CD4-positive, alpha-beta memory T cell (primary cell): ENCODE data around the gene SCFD2. TPM values are rescaled to one million over a fixed set of nuclear protein-coding genes. Genes with fewer than 3 reads are reported as not detected.

Source experiments
- CTCF ChIA-PET: fragments of 350-600 bp; sonication (Branson Sonifier 250); formaldehyde crosslinking; loops from one replicate; lab custom pipeline; 2021; ENCODE audit warnings: inconsistent platforms; ENCODE audit not compliant: partially characterized antibody; lab: Charles Lee
- POLR2A ChIA-PET: fragments of 350-600 bp; sonication (Branson Sonifier 250); formaldehyde crosslinking; loops from one replicate; lab custom pipeline; 2021; ENCODE audit not compliant: partially characterized antibody; lab: Charles Lee
- DNase-seq, 5 donors: peaks; one replicate each; pipeline versions ENCODE4 v3.0.0 to v3.0.0-alpha.2; 2020 to 2022; ENCODE audit warnings: mixed read lengths in 1 of 5
- H3K27ac ChIP-seq: one replicate; pipeline ENCODE4 v1.7.0; 2013; ENCODE audit warnings: low read depth, low read length
- H3K27me3 ChIP-seq: 2 replicates; pipeline ENCODE4 v1.7.0; 2013; ENCODE audit warnings: mild to moderate bottlenecking, low read length, moderate library complexity; ENCODE audit not compliant: insufficient read depth
- H3K36me3 ChIP-seq: 2 replicates; pipeline ENCODE4 v1.7.0; 2013; ENCODE audit warnings: mild to moderate bottlenecking, low read length, moderate library complexity; ENCODE audit not compliant: insufficient read depth
- H3K4me1 ChIP-seq: 2 replicates; pipeline ENCODE4 v1.7.0; 2013; ENCODE audit warnings: mild to moderate bottlenecking, low read length, moderate library complexity; ENCODE audit not compliant: insufficient read depth
- H3K4me3 ChIP-seq, 2 donors: one replicate each; pipeline ENCODE4 v1.7.0; 2013; ENCODE audit warnings: low read length in 2 of 2, mild to moderate bottlenecking in 1 of 2
- H3K9me3 ChIP-seq, 2 donors: one replicate each; pipeline ENCODE4 v1.7.0; 2013; ENCODE audit warnings: low read length in 2 of 2, control low read depth in 1 of 2; ENCODE audit not compliant: control insufficient read depth in 1 of 2
- H3K27ac Mint-ChIP-seq, 7 donors: one replicate each; pipeline ENCODE4 v1.8.0; 2020 to 2021; ENCODE audit warnings: mixed read lengths in 7 of 7, mild to moderate bottlenecking in 6 of 7, inconsistent platforms in 3 of 7, moderate library complexity in 3 of 7
- H3K27me3 Mint-ChIP-seq, 2 donors: one replicate each; pipeline ENCODE4 v1.8.0; 2020 to 2021; ENCODE audit warnings: mixed read lengths in 2 of 2
- H3K36me3 Mint-ChIP-seq, 2 donors: one replicate each; pipeline ENCODE4 v1.8.0; 2020 to 2021; ENCODE audit warnings: mixed read lengths in 2 of 2, inconsistent platforms in 1 of 2, mild to moderate bottlenecking in 1 of 2
- H3K4me1 Mint-ChIP-seq, 4 donors: one replicate each; pipeline ENCODE4 v1.8.0; 2020 to 2021; ENCODE audit warnings: mixed read lengths in 4 of 4, mild to moderate bottlenecking in 1 of 4
- H3K4me3 Mint-ChIP-seq, 8 donors: one replicate each; pipeline ENCODE4 v1.8.0; 2020 to 2021; ENCODE audit warnings: mixed read lengths in 8 of 8, mild to moderate bottlenecking in 7 of 8, moderate library complexity in 6 of 8, inconsistent platforms in 3 of 8
- H3K9me3 Mint-ChIP-seq, 8 donors: one replicate each; pipeline ENCODE4 v1.8.0; 2020 to 2021; ENCODE audit warnings: mixed read lengths in 8 of 8, mild to moderate bottlenecking in 5 of 8, inconsistent platforms in 3 of 8, moderate library complexity in 1 of 8
- intact Hi-C: fragments of 100-400 bp; cut with micrococcal nuclease; formaldehyde crosslinking; loops from one replicate; pipeline ENCODE4 v1.15.1; 2023
- polyA plus RNA-seq, 2 donors: library from polyadenylated mRNA; unstranded; fragments of 300-500 nt; fragmentation: Illumina TruSeq; gene quantifications; one replicate each; pipeline ENCODE4 v1.2.3, GENCODE V29; 2021
- total RNA-seq, 2 experiments: library from RNA; stranded (reverse); gene quantifications; one replicate each; pipeline ENCODE4 v1.2.3, GENCODE V29; 2021

Gene SCFD2
- total and polyA plus RNA-seq, 4 experiments from 2014 or later = 12.4 to 21.2 (median 13.5) TPM

GRCh38 chr4:53374777-53375258 is 9.0 kb upstream of the SCFD2 start:
- no peak overlapping the region for H3K27ac Mint-ChIP-seq

GRCh38 chr4:53371843-53372521 is 6.1 kb upstream of the SCFD2 start:
- POLR2A ChIA-PET = no interaction called here

More at GRCh38 chr4:53374777-53375258, 9.0 kb upstream of the SCFD2 start:
- no peak for DNase-seq
- Mint-ChIP-seq H3K36me3 (peaks cover 0 to 10% of the 10 kb centered on the region in 2 donors), H3K4me3 (no peak overlapping the region), H3K27me3 (peaks cover 7 to 11% of the 10 kb centered on the region in 2 donors), H3K4me1 (peaks cover 9 to 31% (median 20%) of the 10 kb centered on the region in 4 donors), H3K9me3 (peaks cover 0 to 4% (median 0%) of the 10 kb centered on the region in 8 donors)
- Histone ChIP-seq H3K4me3 (no peak overlapping the region), H3K36me3 (no peaks in the 10 kb centered on the region), H3K9me3 (no peaks in the 10 kb centered on the region), H3K27me3 (no peaks in the 10 kb centered on the region), H3K4me1 (peaks cover 23% of the 10 kb centered on the region), H3K27ac (no peak overlapping the region)
- POLR2A ChIA-PET = interaction anchor here (1.7 kb wide), 1 partner anchor 9 kb away, joined by 5 read pairs; the partner anchor contains the start of gene SCFD2
- intact Hi-C loops = loop anchor here (5.0 kb wide), 2 partner anchors 663 to 828 kb away; no protein-coding TSS in a partner anchor
- CTCF ChIA-PET = no interaction called here

GRCh38 chr4:53371049-53371448 is 5.2 kb upstream of the SCFD2 start:
- Histone ChIP-seq H3K9me3 (no peaks in the 10 kb centered on the region), H3K27me3 (no peaks in the 10 kb centered on the region), H3K4me1 (peaks cover 9% of the 10 kb centered on the region), H3K27ac (no peak overlapping the region), H3K36me3 (no peaks in the 10 kb centered on the region), H3K4me3 (no peak overlapping the region)
- ChIA-PET POLR2A (no interaction called here), CTCF (no interaction called here)
- no peak for DNase-seq
- Mint-ChIP-seq H3K27me3 (peaks cover 7 to 12% of the 10 kb centered on the region in 2 donors), H3K4me1 (peaks cover 9 to 11% (median 10%) of the 10 kb centered on the region in 4 donors), H3K9me3 (peaks cover 0 to 1% (median 0%) of the 10 kb centered on the region in 8 donors), H3K4me3 (no peak overlapping the region), H3K27ac (peak overlapping the region in 1 of 7 donors; percentile 38), H3K36me3 (peaks cover 0 to 7% of the 10 kb centered on the region in 2 donors)
- intact Hi-C loops = no loop called here

More at GRCh38 chr4:53371843-53372521, 6.1 kb upstream of the SCFD2 start:
- CTCF ChIA-PET = no interaction called here
- Mint-ChIP-seq H3K4me3 (no peak overlapping the region), H3K36me3 (no peaks in the 10 kb centered on the region), H3K27me3 (peaks cover 7 to 12% of the 10 kb centered on the region in 2 donors), H3K27ac (no peak overlapping the region), H3K9me3 (no peaks in the 10 kb centered on the region), H3K4me1 (peaks cover 4 to 7% (median 5%) of the 10 kb centered on the region in 4 donors)
- DNase-seq = no peak
- intact Hi-C loops = no loop called here
- H3K27ac ChIP-seq = no peak overlapping the region
- H3K36me3 ChIP-seq = no peaks in the 10 kb centered on the region
- H3K4me3 ChIP-seq = no peak overlapping the region
- no peaks in the 10 kb centered on the region for H3K27me3 ChIP-seq
- no peaks in the 10 kb centered on the region for H3K9me3 ChIP-seq
- peaks cover 5% of the 10 kb centered on the region for H3K4me1 ChIP-seq

DNA sequence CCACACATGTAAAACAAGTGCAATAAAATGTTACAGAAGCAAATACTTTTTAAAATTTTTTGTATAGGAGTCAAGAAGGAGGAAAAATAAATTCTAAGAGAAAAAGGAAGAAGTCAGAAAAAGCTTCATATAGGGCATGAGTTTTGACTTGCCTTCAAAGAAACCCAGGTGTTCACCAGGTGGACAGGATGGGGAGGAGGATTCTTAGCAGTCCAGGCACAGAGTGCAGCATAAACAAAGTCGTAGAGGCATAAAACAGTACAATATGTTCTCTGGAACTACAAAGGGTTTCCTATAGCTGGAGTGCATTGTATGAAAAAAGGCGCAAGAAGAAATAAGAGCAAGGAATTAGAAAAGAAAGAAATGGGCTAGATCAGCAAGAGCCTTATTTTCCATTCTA is 1.9 kb upstream of the SCFD2 start:
- Histone ChIP-seq H3K4me1 (peaks cover 36% of the 10 kb centered on the region), H3K27me3 (no peaks in the 10 kb centered on the region), H3K4me3 (no peak overlapping the region), H3K27ac (no peak overlapping the region), H3K36me3 (no peaks in the 10 kb centered on the region), H3K9me3 (no peaks in the 10 kb centered on the region)
- Mint-ChIP-seq H3K4me3 (no peak overlapping the region), H3K9me3 (peaks cover 0 to 3% (median 0%) of the 10 kb centered on the region in 8 donors), H3K27ac (peak overlapping the region in 3 of 7 donors; percentile 48 to 59 (median 57)), H3K36me3 (peaks cover 0 to 11% of the 10 kb centered on the region in 2 donors), H3K4me1 (peaks cover 25 to 39% (median 33%) of the 10 kb centered on the region in 4 donors), H3K27me3 (peaks cover 7 to 12% of the 10 kb centered on the region in 2 donors)
- POLR2A ChIA-PET = interaction anchor here (3.7 kb wide), 1 partner anchor 10 kb away, joined by 49 read pairs; the partner anchor contains the start of gene FIP1L1
- intact Hi-C loops = loop anchor here (5.0 to 10.0 kb wide), 2 partner anchors 865 to 1333 kb away; partner anchors contain the start of gene SGCB
- CTCF ChIA-PET = interaction anchor here (1.3 to 1.9 kb wide), 2 partner anchors 9 kb away, joined by 3 to 7 read pairs; partner anchors contain the start of gene FIP1L1
- DNase-seq = no peak

GRCh38 chr4:53366301-53366716 is 448 bp upstream of the SCFD2 start:
- Mint-ChIP-seq H3K4me1 (peaks cover 35 to 50% (median 43%) of the 10 kb centered on the region in 4 donors), H3K36me3 (peaks cover 0 to 12% of the 10 kb centered on the region in 2 donors), H3K9me3 (peaks cover 0 to 3% (median 0%) of the 10 kb centered on the region in 8 donors), H3K4me3 (peak overlapping the region; percentile 94 to 98 (median 96)), H3K27ac (peak overlapping the region; percentile 95 to 98 (median 97)), H3K27me3 (peaks cover 5 to 9% of the 10 kb centered on the region in 2 donors)
- intact Hi-C loops = loop anchor here (1.0 to 10.0 kb wide), 3 partner anchors 11 to 1332 kb away; partner anchors contain the start of genes FIP1L1 and SGCB
- Histone ChIP-seq H3K9me3 (no peaks in the 10 kb centered on the region), H3K4me1 (peaks cover 46% of the 10 kb centered on the region), H3K4me3 (peak overlapping the region; percentile 77 to 97), H3K36me3 (no peaks in the 10 kb centered on the region), H3K27me3 (no peaks in the 10 kb centered on the region), H3K27ac (peak overlapping the region; percentile 74)
- DNase-seq = peak in 1 of 5 donors; percentile 14
- CTCF ChIA-PET = interaction anchor here (1.3 kb wide), 1 partner anchor 10 kb away, joined by 3 read pairs; no protein-coding TSS in a partner anchor
- POLR2A ChIA-PET = interaction anchor here (0.9 to 3.7 kb wide), 5 partner anchors 8 to 655 kb away, joined by 3 to 49 read pairs (median 4); partner anchors contain the start of gene FIP1L1

DNA sequence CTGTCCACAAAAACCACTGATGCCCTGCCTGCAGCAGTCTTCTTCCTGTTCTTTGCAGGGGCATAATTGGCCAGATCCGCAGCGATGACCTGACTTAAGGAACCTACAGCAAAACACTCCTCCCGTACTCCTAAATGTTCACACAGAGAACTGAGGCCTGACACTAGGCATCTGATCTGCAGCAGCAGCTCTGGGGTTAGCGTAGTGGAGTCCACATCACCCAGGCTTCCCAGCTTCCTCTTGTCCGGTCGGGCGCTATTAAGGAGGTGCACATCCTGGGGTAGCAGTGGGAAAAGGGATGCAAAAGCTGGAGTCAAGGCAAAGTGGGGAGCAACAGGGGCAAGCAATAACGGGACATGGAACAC is 758 bp downstream of the SCFD2 start:
- CTCF ChIA-PET = no interaction called here
- H3K27me3 ChIP-seq = no peaks in the 10 kb centered on the region

More for the DNA sequence above, 758 bp downstream of the SCFD2 start:
- no peak for DNase-seq
- Mint-ChIP-seq H3K36me3 (peaks cover 4 to 12% of the 10 kb centered on the region in 2 donors), H3K4me3 (peak overlapping the region; percentile 94 to 98 (median 96)), H3K27ac (peak overlapping the region; percentile 95 to 98 (median 97)), H3K27me3 (peaks cover 3 to 4% of the 10 kb centered on the region in 2 donors), H3K4me1 (peaks cover 41 to 62% (median 53%) of the 10 kb centered on the region in 4 donors), H3K9me3 (peaks cover 0 to 3% (median 0%) of the 10 kb centered on the region in 8 donors)
- H3K27ac ChIP-seq = peak overlapping the region; percentile 74
- no peaks in the 10 kb centered on the region for H3K36me3 ChIP-seq
- no peaks in the 10 kb centered on the region for H3K9me3 ChIP-seq
- intact Hi-C loops = loop anchor here (5.0 to 10.0 kb wide), 2 partner anchors 867 to 1330 kb away; partner anchors contain the start of gene SGCB
- POLR2A ChIA-PET = interaction anchor here (1.0 to 3.7 kb wide), 4 partner anchors 10 to 653 kb away, joined by 3 to 49 read pairs (median 4); partner anchors contain the start of gene FIP1L1
- H3K4me3 ChIP-seq = peak overlapping the region; percentile 77 to 97
- H3K4me1 ChIP-seq = peaks cover 51% of the 10 kb centered on the region
